SIG-M5 (cell line): Measurements from ENCODE around the gene ATP11B.
"Not testable (repeated sequence)": the region's sequence is repeated elsewhere in the genome, so short reads cannot be mapped to it uniquely, and the experiment has no call there.

Source experiments
- DNase-seq: peaks from one replicate; lab custom pipeline; 2025; lab: John Stamatoyannopoulos, UW

The ATP11B gene

DNA sequence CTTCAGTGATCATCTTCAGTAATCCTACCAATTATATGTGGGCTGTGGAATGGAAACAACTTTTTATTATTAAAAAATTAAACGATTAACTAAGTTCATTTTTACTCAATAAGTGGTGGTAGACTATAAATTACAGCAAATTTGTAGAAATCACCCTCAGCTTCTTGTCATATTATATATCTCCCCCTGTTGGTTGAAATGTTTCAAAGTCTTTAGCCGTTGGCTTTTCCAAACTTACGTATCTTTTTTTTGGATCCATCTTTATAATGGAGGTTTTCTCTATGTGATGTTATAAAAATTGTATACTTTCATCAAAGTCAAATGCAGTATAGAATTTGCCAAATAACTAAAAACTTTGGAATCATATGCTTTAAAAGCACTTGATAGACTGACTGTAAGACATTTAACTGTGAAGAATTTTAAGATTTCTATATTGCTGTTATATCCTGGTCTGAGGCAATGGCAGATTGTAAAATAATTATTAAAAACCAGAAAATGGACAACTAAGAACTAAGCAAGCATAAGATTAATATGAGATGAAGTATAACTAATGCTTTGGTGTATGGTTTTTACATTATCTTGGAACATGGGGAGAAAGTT, 44.7 kb downstream of the ATP11B start:
- DNase-seq, result no peak

GRCh38 chr3:182843478-182843877, 50.2 kb downstream of the ATP11B start:
- DNase-seq, result no peak

GRCh38 chr3:182848906-182849305, 55.6 kb downstream of the ATP11B start:
- DNase-seq, result no peak

- no peak for DNase-seq
Measured at GRCh38 chr3:182855076-182855475, 61.8 kb downstream of the ATP11B start.

DNA sequence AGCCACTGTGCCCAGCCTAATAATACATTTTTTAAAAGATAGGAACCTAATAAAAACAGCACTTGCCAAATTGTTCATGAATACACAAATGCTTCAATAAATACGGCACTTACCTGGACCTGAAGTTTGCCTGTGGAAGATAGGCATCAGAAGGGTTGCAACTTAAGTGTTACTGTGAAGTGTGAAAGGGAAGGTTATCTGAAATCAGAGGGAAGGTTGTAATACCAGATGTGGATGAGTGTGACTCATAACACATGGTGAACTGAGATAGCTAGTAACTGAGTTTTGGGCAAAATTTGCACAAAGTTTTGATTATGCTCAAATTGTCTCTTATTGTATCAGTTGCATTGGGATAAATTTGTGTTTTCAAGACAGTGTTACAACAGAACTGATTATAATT, 68.0 kb downstream of the ATP11B start:
- DNase-seq, result no peak

DNA sequence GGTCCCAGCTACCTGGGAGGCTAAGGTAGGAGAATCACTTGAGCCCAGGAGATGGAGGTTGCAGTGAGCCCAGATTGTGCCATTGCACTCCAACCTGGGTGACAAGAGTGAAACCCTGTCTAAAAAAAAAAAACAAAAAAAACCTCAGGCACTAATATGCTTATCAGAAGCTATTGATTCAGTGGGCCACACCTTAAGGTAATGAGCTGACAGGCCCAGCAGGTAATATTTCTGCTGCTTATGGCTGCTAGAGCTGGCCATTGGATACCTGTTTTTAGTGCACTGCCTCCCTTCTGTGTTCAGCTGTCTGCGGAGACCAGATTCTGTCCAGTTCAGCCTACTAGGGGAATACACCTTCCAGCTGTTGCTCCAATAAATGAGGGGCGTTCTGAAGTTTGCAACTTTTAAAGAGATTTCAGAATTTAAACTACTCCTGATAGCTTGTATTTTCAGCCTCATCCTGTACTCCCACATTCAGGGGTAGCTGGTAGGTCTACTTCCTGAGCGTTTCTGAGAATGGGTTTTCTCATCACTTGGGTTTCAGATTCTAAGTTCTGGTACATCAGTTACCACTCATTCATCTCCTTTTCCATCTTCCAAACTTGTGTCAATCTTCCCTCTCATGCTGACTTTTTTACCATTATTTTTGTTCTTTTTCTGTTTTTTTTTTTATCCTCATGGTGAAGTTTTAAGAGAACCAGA, 69.0 kb downstream of the ATP11B start:
- no peak for DNase-seq

GRCh38 chr3:182869059-182869458, 75.8 kb downstream of the ATP11B start:
- DNase-seq, result no peak

DNA sequence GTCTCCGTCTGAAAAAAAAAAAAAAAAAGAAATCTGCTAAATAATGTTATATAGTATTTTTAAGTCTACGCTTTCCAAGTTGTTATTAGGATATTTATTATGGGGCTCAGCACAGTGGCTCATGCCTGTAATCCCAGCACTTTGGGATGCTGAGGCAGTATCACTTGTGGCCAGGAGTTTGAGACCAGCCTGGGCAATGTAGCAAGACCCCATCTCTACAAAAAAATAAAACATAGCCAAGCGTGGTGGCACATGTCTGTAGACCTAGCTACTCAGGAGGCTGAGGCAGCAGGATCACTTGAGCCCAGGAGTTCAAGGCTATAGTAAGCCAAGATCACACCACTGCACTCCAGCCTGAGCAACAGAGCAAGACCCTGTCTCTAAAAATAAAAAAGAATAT, 77.6 kb downstream of the ATP11B start:
- DNase-seq, result not testable (repeated sequence)

- DNase-seq, result no peak
Measured at GRCh38 chr3:182879031-182879611, 85.8 kb downstream of the ATP11B start.

DNA sequence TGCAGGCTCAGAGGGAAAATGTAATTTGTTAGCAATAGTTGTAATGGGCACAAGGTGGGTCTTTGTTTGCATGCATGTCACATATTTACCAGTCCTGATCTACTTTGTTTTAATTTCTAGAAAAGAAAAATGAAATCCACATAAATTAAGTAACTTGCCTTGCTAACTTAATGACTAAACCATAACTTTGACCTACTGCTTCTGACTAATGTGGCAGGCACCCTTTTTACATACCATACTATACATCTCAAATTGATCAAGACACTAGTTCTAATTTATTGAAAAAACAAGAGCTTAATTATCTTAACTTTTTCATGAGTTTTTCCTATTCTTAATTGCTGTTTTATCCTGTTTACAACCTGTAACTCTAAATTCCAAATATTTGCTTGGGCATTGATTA, 93.2 kb downstream of the ATP11B start:
- DNase-seq, result no peak

DNA sequence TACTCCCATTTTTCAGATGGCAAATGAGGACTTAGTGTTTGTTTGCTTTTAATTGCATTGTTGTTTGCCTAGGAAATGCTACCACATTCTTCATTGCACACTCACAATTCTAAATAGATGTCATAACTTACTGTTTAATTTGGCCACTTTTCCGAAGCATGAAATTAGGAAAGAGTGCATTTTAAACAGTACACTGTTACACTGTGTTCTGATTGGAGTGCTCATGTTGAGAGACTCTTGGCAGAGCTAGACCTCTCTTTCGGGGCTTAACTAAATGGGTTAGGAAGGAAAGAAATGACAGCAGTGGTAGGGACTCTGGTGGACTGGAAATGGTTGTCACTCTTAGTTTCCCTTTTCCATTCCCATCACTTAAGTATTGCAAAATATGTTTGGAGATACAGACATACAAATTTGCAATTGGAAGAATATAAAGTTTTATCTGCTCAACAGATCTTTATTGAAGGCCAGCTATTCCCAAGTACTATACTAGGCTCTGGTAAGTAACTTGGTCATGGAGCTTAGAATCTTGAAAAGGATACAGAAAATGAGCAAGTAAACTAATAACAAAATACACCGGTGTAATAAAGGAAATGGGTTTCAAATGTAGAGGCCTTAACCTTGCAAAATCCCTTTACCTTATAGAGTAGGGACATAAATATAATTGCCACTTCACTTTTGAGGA, 96.8 kb downstream of the ATP11B start:
- no peak for DNase-seq

DNA sequence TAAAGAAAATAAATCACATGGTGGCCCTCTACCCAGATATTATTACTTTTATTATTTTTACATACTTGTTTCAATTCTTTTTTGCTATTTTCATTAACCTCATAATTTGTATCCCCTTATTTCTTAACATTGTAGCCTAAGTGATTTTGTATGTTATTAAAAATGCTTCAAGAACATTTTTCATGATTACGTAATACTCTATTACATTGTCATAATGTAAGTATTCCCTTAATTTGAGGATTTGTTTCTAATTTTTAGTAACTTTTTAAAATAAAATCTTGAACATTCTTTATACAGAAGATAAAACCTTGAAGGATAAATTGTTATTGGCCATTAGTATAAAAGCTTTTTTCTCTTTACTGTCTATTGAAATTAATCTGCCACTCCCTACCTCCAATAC, 98.1 kb downstream of the ATP11B start:
- no peak for DNase-seq

DNA sequence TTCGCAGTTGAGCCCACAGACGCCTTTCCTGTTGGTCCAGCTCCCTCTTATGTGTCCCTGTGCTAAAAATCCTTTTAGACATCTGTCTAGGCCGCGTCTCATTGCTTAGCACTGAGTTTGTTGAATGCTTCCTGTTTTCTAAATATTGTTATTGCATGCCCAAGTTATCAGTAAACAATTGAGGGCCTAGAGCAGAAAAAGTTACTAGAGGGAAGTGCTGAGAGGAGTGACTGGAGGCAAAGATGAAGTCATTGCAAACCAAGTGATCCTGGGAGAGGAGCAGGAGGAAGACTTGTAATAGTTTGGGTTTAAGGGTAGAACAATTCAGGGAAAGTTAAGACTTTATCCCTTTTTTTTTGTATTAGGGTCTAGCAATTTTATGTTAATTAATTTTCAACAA, 98.9 kb downstream of the ATP11B start:
- DNase-seq, result no peak

DNA sequence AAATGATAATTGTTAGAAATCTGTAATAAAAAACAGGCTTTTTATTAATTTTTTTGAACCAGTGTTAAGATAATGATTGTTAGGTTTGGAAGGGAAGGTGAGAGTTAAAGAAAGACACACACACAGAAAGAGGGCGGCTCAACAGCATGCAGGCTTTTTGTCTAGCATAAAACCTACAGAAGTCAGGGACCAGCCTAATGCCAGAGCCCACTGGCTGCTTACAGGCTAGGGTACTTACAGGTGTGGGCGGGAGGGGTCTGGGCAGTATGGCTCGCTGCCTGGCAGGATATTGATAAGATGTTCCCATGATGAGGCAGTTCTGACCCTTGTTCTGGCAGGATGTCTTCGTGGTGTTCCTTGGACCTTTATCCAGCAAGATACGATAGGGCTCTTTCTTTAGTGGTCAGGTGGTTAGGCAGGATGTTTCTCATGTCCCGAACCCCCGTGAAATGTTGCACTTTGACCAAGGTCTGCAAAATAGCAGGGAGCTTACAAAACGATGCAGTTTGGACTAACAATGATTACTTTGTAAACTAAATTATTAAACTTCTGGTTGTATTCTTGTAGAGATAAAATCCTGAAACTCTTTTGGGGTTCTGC, 102.3 kb downstream of the ATP11B start:
- no peak for DNase-seq

- no peak for DNase-seq
Measured at GRCh38 chr3:182896553-182896952, 103.2 kb downstream of the ATP11B start.

GRCh38 chr3:182902236-182902635, 108.9 kb downstream of the ATP11B start:
- no peak for DNase-seq

DNA sequence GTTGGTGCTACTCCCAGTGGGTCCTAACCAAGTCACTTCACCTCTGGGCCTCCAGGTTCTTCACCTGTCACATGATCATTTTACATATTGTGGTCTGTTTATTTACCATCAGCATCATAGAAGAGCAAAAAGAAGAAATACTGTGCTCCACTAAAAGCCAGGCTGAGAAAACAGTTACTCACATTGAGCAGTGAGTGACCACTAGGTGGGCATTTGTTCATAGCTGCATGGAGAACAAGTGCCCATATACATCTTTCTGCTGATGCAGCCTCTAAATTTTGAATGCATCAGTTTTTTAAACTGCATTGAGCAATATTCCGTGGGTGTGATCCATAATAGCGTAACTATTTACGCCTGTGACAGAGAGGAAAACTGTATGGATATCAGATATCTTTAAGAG, 110.9 kb downstream of the ATP11B start:
- DNase-seq, result no peak

GRCh38 chr3:182905623-182906022, 112.3 kb downstream of the ATP11B start:
- no peak for DNase-seq

DNA sequence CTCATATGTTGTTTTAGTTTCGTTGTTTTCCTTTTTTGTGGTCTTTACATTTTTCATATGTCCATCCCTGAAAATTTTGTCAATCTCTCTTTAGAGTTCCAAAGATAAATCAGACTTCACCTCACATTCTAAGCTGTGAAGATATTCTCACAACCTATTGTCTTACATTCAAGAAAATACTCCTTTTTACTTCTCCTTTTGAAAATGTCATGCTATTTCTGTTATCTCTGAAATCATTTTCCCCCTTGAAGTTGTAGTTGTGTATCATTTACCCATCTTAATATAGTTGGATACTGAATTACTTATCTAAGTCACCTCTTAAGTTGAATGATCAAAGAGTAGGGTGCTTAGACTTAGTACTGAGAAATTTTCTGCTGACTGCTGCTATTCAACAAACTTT, 112.7 kb downstream of the ATP11B start:
- DNase-seq, result no peak

DNA sequence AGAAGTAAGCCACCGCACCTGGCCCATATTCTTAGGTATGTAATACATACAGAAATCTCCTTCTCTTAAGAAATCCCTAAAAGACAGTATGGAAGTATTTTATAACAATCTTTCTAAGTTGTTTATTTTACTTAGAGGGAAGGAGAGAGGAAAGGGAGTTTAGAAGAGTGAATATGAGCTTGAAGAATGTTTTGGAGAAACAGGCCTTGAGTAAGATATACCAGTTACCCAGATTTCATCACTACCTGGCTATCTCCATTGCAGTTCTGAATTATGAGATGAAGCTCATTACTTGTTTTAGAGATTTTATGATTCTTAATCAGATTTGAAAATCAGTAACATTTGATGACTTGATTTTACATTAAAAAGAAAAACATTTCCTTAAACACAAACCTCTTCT, 115.2 kb downstream of the ATP11B start:
- DNase-seq, result no peak

DNA sequence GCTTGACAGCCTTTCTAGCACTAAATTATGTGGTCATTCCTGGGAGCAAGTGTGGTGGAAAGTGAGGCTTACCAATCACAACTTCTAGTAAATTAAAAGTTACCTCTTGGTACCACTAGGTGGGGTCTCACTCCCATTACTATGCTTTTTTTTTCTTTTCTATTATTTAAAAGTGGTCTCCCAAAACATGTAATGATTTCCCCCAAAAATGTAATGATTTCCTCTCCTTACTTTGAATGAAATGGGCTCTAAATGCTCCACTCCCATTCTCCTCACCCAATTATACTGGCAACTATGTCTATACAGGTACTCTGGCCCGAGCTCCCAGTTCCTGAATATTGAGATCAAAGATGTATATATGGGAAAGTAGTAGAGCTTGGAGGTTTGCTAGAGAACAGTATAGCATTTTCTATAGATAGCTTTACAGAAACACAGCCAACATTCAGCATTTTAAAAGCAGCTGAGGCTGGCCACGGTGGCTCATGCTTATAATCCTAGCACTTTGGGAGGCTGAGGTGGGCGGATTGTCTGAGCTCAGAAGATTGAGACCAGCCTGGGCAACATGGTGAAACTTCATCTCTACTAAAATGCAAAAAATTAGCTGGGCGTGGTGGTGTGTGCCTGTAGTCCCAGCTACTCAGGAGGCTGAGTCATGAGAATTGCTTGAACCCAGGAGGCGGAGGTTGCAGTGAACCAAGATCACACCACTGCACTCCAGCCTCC, 116.2 kb downstream of the ATP11B start:
- no peak for DNase-seq
